Activated naive CD4-positive, alpha-beta T cell treated with anti-CD3 and anti-CD28 coated beads, Interleukin-2, amount 50 U/mL, for 24 hours (primary cell): ENCODE data around the gene SRPRB.

ENCODE experiments used
- H3K27ac Mint-ChIP-seq: one replicate; pipeline ENCODE4 v1.8.0; 2021; ENCODE audit warnings: mild to moderate bottlenecking, mixed read lengths
- H3K27me3 Mint-ChIP-seq: one replicate; pipeline ENCODE4 v1.8.0; 2021; ENCODE audit warnings: mixed read lengths
- H3K36me3 Mint-ChIP-seq: one replicate; pipeline ENCODE4 v1.8.0; 2021; ENCODE audit warnings: mixed read lengths
- H3K4me1 Mint-ChIP-seq: one replicate; pipeline ENCODE4 v1.8.0; 2021; ENCODE audit warnings: mixed read lengths
- H3K4me3 Mint-ChIP-seq: one replicate; pipeline ENCODE4 v1.8.0; 2021; ENCODE audit warnings: mild to moderate bottlenecking, mixed read lengths
- H3K9me3 Mint-ChIP-seq: one replicate; pipeline ENCODE4 v1.8.0; 2021; ENCODE audit warnings: mixed read lengths

SRPRB gene

GRCh38 chr3:133831966-133832801 lies 26.6 kb downstream of the SRPRB start:
- Mint-ChIP-seq H3K4me3 (no peak overlapping the region), H3K9me3 (no peaks in the 10 kb centered on the region), H3K27me3 (no peaks in the 10 kb centered on the region), H3K27ac (no peak overlapping the region), H3K36me3 (no peaks in the 10 kb centered on the region), H3K4me1 (no peaks in the 10 kb centered on the region)

DNA sequence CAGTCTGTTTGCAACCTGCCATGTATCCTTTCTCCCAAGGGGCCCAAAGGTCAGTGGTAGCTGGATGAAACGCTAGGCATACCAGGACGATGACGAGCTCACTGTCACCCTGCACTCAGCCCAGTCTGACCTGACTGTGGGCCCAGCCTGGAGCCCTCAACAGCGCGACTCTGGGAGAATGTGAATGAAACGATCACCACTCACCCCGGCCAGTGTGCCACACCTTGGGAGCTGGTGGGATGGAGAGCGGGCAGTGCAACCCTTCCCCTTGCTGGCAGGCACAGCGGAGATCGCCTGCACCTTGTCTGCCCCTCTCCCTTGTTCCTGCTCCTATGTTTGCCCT lies 27.2 kb downstream of the SRPRB start:
- H3K27me3 Mint-ChIP-seq: no peaks in the 10 kb centered on the region
- no peaks in the 10 kb centered on the region for H3K4me1 Mint-ChIP-seq
- no peak overlapping the region for H3K4me3 Mint-ChIP-seq
- H3K9me3 Mint-ChIP-seq: no peaks in the 10 kb centered on the region
- no peak overlapping the region for H3K27ac Mint-ChIP-seq
- H3K36me3 Mint-ChIP-seq: no peaks in the 10 kb centered on the region

DNA sequence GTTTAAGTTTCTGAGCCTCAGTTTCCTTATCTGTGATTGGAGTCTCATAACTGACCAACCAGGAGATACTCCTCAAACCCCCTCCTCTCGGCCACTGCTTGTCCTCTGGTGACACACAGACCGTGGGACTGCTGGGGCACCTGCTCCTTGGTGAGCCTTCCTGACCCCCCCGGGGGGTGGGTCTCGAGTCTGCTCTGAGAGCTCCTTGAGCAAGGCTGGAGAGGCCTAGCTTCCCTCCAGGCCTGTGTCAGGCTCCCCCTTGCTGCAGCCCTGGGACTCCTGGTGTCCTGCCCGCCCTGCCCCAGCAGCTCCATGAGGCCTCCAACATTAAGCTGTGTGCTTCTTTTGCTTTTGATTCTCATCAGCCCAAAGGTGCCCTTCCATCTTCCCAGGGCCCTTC lies 27.7 kb downstream of the SRPRB start:
- Mint-ChIP-seq H3K4me1 (no peaks in the 10 kb centered on the region), H3K4me3 (no peak overlapping the region), H3K36me3 (no peaks in the 10 kb centered on the region), H3K27me3 (no peaks in the 10 kb centered on the region), H3K27ac (no peak overlapping the region), H3K9me3 (no peaks in the 10 kb centered on the region)

- no peaks in the 10 kb centered on the region for H3K27me3 Mint-ChIP-seq
- H3K27ac Mint-ChIP-seq: no peak overlapping the region
- no peaks in the 10 kb centered on the region for H3K36me3 Mint-ChIP-seq
- H3K9me3 Mint-ChIP-seq: no peaks in the 10 kb centered on the region
- H3K4me3 Mint-ChIP-seq: no peak overlapping the region
- no peaks in the 10 kb centered on the region for H3K4me1 Mint-ChIP-seq
Measured at GRCh38 chr3:133833880-133834620, 28.4 kb downstream of the SRPRB start.

GRCh38 chr3:133834621-133835417 lies 29.2 kb downstream of the SRPRB start:
- Mint-ChIP-seq H3K9me3 (no peaks in the 10 kb centered on the region), H3K4me3 (no peak overlapping the region), H3K27me3 (peaks cover under 1% of the 10 kb centered on the region), H3K4me1 (no peaks in the 10 kb centered on the region), H3K36me3 (no peaks in the 10 kb centered on the region), H3K27ac (no peak overlapping the region)

GRCh38 chr3:133835418-133835743 lies 29.8 kb downstream of the SRPRB start:
- no peaks in the 10 kb centered on the region for H3K4me1 Mint-ChIP-seq
- no peaks in the 10 kb centered on the region for H3K36me3 Mint-ChIP-seq
- peaks cover 3% of the 10 kb centered on the region for H3K27me3 Mint-ChIP-seq
- H3K4me3 Mint-ChIP-seq: no peak overlapping the region
- H3K27ac Mint-ChIP-seq: no peak overlapping the region
- no peaks in the 10 kb centered on the region for H3K9me3 Mint-ChIP-seq

- no peaks in the 10 kb centered on the region for H3K4me1 Mint-ChIP-seq
- peaks cover 3% of the 10 kb centered on the region for H3K27me3 Mint-ChIP-seq
- H3K36me3 Mint-ChIP-seq: no peaks in the 10 kb centered on the region
- no peak overlapping the region for H3K27ac Mint-ChIP-seq
- H3K4me3 Mint-ChIP-seq: no peak overlapping the region
- H3K9me3 Mint-ChIP-seq: no peaks in the 10 kb centered on the region
Measured at GRCh38 chr3:133835961-133836360, 30.3 kb downstream of the SRPRB start.

DNA sequence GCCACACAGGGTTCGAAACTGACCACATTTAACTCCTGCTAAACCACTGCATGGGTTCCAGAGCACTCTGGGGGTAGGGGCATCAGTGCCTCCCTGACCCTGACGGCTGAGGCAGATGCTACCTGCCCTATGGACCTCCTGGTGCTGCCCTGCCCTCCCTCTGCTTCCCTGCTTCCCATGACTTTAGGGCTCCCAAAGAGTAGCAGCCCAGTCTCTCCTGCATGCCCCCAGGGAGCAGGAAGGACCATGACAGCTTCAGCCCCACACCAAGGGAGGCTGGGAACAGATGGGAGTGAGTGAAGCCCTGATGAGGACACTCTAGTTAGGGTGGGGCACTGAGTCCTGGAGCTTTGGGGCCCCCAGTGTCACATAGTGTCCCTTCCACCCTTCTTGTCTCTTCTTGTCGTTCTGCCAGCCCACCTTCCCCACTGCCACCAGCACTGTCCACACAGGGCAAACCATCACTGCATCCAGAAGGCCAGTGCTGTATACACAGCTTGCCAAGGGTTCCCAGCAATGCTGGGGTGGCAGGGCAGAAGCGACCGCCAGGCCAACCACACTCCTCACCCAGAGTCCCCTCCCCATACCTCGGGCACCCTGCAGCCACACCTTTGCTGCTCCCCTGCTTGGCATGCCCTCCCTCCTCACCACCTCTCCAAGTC lies 31.0 kb downstream of the SRPRB start:
- Mint-ChIP-seq H3K27ac (no peak overlapping the region), H3K4me1 (no peaks in the 10 kb centered on the region), H3K9me3 (no peaks in the 10 kb centered on the region), H3K36me3 (no peaks in the 10 kb centered on the region), H3K27me3 (peaks cover 3% of the 10 kb centered on the region), H3K4me3 (no peak overlapping the region)

DNA sequence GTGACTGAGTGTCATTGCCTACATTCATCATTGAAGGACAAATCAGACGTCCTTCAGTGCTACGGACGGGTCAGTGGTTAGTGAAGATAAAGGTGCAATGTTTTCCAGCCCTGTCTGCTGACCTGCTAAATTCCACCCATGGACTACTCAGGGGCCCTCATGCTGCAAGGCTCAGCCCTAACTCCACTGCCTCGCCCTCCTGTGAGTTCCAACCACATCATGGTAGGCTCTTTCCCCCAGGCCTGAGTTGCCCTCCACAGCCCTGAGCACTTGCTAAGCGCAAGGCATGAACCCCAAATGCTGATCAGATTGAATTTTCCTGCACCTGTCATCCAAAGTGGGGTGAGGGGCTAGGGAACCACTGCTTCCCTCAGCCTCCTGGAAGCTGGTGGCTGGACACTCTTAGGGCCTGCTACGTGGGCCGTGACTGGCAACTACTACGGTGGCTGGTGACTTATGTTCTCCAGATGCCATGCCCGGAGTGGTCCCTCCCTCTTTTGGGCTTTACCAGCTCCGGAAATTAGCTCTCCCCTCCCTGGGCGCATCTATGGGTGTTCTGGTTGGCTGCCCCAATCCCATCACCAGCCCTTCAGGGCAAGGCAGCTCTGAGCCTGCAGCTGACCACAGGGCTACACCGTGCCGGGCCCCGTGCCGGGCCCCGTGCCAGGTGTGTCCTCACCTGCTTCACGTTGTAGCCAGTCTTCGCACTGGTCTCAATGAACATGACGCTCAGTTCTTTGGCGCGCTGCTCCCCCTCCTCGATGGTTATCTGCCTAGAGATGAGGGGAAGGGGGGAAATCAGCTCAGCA lies 32.1 kb downstream of the SRPRB start:
- no peak overlapping the region for H3K27ac Mint-ChIP-seq
- no peaks in the 10 kb centered on the region for H3K4me1 Mint-ChIP-seq
- peaks cover 3% of the 10 kb centered on the region for H3K27me3 Mint-ChIP-seq
- H3K36me3 Mint-ChIP-seq: no peaks in the 10 kb centered on the region
- H3K9me3 Mint-ChIP-seq: no peaks in the 10 kb centered on the region
- no peak overlapping the region for H3K4me3 Mint-ChIP-seq

DNA sequence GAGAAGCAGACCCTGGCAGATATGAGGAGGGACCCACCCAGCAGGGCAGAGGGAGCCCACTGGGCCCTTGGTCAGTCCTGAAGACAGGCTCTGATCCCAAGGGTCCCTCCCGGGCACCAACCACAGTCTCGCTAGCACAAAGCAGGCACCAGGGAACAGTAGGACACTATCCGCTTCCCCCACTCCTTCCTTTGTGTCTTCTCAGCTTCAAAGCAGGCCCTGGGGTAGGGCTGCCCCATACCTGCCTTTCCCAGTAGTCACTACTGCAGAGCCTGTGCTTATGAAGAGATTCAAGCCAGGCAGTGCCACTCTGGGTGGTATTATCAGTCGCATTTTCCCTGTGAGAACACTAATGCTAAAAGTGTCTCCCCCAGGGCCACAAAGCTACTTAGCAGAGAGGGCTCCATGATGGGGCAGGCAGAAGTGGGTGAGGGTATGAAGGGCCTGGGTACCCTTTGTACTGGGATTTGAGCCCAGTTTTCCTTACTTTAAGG lies 32.7 kb downstream of the SRPRB start:
- Mint-ChIP-seq H3K36me3 (no peaks in the 10 kb centered on the region), H3K9me3 (no peaks in the 10 kb centered on the region), H3K27ac (no peak overlapping the region), H3K27me3 (peaks cover 3% of the 10 kb centered on the region), H3K4me1 (no peaks in the 10 kb centered on the region), H3K4me3 (no peak overlapping the region)

DNA sequence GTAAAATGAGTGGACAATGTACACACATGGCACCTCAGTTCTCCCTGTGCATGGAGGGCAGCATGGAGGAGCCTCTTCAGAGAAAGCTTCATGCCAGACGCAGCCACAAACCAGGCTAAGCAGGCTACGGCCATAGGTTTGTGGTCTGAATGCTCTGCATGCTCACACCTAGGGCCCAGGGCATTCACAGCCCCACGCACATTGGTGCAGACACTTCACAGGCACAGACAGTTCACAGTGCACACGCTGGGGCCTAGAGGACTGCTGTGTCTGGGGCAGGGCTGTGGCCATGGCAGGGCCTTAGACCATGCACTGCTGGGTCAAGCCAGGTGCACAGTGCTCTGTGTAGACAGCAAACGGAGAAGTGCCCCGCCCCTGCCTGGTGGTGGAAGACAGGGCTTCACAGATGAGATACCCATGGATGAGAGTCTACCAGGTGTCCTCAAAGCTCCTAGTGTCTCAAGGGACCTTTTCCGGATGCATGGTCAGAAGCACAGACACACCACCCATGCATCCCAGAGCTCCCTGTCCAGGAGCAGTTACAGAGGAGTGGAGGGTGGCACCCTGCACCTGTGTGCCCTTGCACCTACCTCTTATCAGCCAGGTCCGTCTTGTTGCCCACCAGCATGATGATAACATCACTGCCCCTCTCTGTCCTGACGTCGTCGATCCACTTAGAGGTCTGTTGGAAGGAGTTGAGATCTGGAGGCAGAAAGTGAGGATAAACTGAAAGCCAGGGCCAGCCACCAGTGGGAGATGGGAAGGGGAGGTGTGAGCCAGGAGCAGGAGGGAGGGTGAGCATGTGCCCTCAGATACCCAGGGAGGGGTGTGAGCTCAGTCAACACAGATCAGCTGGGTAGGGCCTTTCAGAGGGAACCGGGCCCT lies 33.5 kb downstream of the SRPRB start:
- Mint-ChIP-seq H3K4me1 (no peaks in the 10 kb centered on the region), H3K36me3 (no peaks in the 10 kb centered on the region), H3K4me3 (no peak overlapping the region), H3K27ac (no peak overlapping the region), H3K27me3 (peaks cover 3% of the 10 kb centered on the region), H3K9me3 (no peaks in the 10 kb centered on the region)

GRCh38 chr3:133840055-133840737 lies 34.6 kb downstream of the SRPRB start:
- H3K36me3 Mint-ChIP-seq: no peaks in the 10 kb centered on the region
- H3K27ac Mint-ChIP-seq: no peak overlapping the region
- H3K4me1 Mint-ChIP-seq: no peaks in the 10 kb centered on the region
- no peaks in the 10 kb centered on the region for H3K9me3 Mint-ChIP-seq
- peaks cover 3% of the 10 kb centered on the region for H3K27me3 Mint-ChIP-seq
- H3K4me3 Mint-ChIP-seq: no peak overlapping the region

DNA sequence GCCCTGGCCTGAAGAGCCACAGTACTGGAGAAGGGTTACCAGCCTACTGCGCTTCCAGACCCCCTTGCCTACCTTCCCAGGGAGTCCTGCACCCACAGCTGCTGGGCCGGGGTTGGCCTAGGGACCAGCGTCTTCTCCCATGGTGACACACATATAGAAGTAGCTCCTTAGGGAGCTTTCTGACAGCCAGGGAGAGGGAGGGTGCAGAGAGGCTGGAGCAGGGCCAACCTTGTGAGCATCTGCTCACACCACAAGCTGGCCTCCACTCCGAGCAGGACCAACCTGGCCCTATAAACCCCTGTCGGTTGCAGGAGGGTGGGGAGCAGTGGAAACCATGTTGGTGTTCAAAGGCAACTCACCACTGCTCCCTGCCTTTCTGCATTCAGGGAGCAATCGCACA lies 35.2 kb downstream of the SRPRB start:
- Mint-ChIP-seq H3K4me3 (no peak overlapping the region), H3K27ac (no peak overlapping the region), H3K36me3 (no peaks in the 10 kb centered on the region), H3K9me3 (no peaks in the 10 kb centered on the region), H3K4me1 (no peaks in the 10 kb centered on the region), H3K27me3 (peaks cover 3% of the 10 kb centered on the region)

- Mint-ChIP-seq H3K4me1 (no peaks in the 10 kb centered on the region), H3K27ac (no peak overlapping the region), H3K9me3 (no peaks in the 10 kb centered on the region), H3K4me3 (no peak overlapping the region), H3K36me3 (no peaks in the 10 kb centered on the region), H3K27me3 (peaks cover 3% of the 10 kb centered on the region)
Measured at GRCh38 chr3:133841196-133841595, 35.6 kb downstream of the SRPRB start.
